ENCODE measurements around the gene ADAP1. TPM values are rescaled to one million over a fixed set of nuclear protein-coding genes. Genes with fewer than 3 reads are reported as not detected.

ADAP1 gene
- total RNA-seq, 1 experiment from 2014 or later, result 34.0 TPM

DNA sequence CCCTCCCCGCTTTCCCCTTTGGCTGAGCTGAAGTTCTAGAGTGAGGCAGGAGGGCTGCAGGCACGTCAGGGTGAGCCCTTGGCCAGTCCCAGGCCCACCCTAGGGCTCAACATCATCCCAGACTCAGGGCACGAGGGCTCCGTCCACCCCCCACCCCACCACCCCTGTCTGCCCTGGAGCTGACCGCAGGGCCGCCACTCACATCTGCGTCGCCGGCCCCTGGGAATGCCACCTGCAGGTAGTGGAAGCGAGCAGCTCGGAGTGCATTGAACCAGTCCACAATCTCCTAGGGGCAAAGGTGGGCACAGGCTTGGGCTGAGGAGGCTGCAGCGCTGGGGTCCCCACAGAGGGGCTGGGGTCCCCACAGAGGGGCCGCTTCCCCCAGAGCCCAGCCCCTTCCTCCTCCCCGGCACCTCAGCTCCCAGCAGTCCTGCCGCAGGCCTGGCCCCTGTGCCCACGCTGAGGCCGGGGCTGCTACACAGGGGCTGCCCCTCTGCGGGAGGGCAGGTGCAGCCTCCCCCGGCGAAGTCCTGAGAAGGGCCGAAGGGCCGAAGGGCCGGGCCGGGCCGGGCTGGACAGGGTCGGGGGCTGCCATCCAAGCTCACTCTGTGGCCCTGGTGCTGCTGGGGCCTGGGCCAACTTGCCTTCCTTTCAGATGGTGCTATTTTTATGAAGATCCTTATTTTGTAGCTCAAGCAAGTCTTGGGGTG, 54.0 kb downstream of the ADAP1 start (continued):
- TF ChIP-seq POLR2AphosphoS5 (IDR thresholded peaks at IDR 0.05; ENCODE audit: low read depth, low read length) (no peak), TCF7L2 (IDR thresholded peaks at IDR 0.05; ENCODE audit: borderline replicate concordance, extremely low read depth, insufficient read depth, insufficient read length) (no peak), CEBPB (IDR thresholded peaks at IDR 0.05; ENCODE audit: low read depth) (no peak), CBX3 (IDR thresholded peaks at IDR 0.05; ENCODE audit: low read depth) (no peak), EGR1 (IDR thresholded peaks at IDR 0.05; ENCODE audit: low read depth) (no peak)

DNA sequence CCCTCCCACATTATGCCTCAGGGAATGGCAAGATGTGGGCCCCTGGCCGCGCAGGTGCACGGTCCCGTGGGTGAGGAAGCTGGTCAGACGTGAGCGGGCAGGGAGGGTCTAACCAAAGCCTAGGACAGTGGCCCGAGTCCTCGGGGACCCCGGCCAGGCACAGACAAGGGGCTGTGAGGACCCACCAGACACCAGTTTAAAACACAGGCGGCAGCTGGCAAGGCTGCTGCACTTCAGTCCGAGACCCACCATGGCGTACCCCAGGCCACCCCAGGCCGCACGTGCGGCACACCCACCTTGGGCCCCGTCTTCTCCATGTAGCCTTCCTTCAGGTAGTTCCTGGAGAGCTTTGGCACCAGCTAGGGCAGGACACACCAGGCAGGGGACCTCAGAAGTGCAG, 54.7 kb downstream of the ADAP1 start:
- POLR2A ChIA-PET, result no interaction called here
- H3K79me2 ChIP-seq (ENCODE audit: insufficient read depth, low read length), result no peaks in the 10 kb centered on the region
- no peak for TF ChIP-seq EZH2phosphoT487 (IDR thresholded peaks at IDR 0.05; ENCODE audit: borderline replicate concordance)
- no peak for TF ChIP-seq YY1 (IDR thresholded peaks at IDR 0.05; ENCODE audit: extremely low read depth, insufficient replicate concordance, low read depth, low read length)
- no peak for TF ChIP-seq POLR2AphosphoS5 (IDR thresholded peaks at IDR 0.05; ENCODE audit: low read depth, low read length)
- TF ChIP-seq ZFX (IDR thresholded peaks at IDR 0.05), result no peak
- no peak for TF ChIP-seq EZH2 (IDR thresholded peaks at IDR 0.05)
- TF ChIP-seq, protein P1, sequence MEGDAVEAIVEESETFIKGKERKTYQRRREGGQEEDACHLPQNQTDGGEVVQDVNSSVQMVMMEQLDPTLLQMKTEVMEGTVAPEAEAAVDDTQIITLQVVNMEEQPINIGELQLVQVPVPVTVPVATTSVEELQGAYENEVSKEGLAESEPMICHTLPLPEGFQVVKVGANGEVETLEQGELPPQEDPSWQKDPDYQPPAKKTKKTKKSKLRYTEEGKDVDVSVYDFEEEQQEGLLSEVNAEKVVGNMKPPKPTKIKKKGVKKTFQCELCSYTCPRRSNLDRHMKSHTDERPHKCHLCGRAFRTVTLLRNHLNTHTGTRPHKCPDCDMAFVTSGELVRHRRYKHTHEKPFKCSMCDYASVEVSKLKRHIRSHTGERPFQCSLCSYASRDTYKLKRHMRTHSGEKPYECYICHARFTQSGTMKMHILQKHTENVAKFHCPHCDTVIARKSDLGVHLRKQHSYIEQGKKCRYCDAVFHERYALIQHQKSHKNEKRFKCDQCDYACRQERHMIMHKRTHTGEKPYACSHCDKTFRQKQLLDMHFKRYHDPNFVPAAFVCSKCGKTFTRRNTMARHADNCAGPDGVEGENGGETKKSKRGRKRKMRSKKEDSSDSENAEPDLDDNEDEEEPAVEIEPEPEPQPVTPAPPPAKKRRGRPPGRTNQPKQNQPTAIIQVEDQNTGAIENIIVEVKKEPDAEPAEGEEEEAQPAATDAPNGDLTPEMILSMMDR (IDR thresholded peaks at IDR 0.05 in 2 of 3, conservative IDR thresholded peaks at IDR 0.05 in 1 of 3; ENCODE audit: borderline replicate concordance in 1 of 3, insufficient read depth in 1 of 3, low read depth in 2 of 3, low read length in 2 of 3), result no peak
- H3K4me1 ChIP-seq (ENCODE audit: control insufficient read depth in 1 of 2, insufficient read depth in 2 of 2, low read length in 2 of 2), result peaks cover 7 to 9% of the 10 kb centered on the region in 2 experiments
- intact Hi-C loops (cut with micrococcal nuclease), result loop anchor here (10.0 kb wide), 1 partner anchor 165 kb away; no protein-coding TSS in a partner anchor
- H3K27me3 ChIP-seq (ENCODE audit: insufficient read depth, low read length), result no peaks in the 10 kb centered on the region
- H3K9me2 ChIP-seq (ENCODE audit: insufficient read depth), result no peaks in the 10 kb centered on the region
- H3K9ac ChIP-seq (ENCODE audit: low read length), result no peak overlapping the region
- RAD21 ChIA-PET (ENCODE audit: low non-redundant PET in 1 of 2, low total read pairs in 2 of 2, uncharacterized antibody in 2 of 2, unreplicated experiment in 2 of 2), result no interaction called here
- H3K4me3 ChIP-seq (replicated peaks in 1 of 2; ENCODE audit: low read depth in 1 of 2, low read length in 2 of 2), result no peak overlapping the region
- H3K36me3 ChIP-seq (ENCODE audit: control insufficient read depth in 1 of 2, insufficient read depth in 2 of 2, low read length in 2 of 2), result peaks cover 4 to 15% of the 10 kb centered on the region in 2 experiments; a peak in 2 of 4 replicates
- H3K9me3 ChIP-seq (ENCODE audit: control insufficient read depth in 1 of 2, insufficient read depth in 1 of 2, low read depth in 1 of 2, low read length in 2 of 2), result no peaks in the 10 kb centered on the region
- H3K27ac ChIP-seq (ENCODE audit: low read depth, low read length), result no peak overlapping the region; the same call in 1 of the 2 replicates
- no peak for ATAC-seq
- H2AFZ ChIP-seq (ENCODE audit: low read depth, low read length, poor library complexity, severe bottlenecking), result no peak overlapping the region
- no peaks in the 10 kb centered on the region for H4K20me1 ChIP-seq (ENCODE audit: insufficient read depth)
- BruUV-seq (replicated peaks), result no TSS peak
- DNase-seq (ENCODE audit: low read depth, low spot score), result no peak
- H3K4me2 ChIP-seq (ENCODE audit: low read length), result no peak overlapping the region
- CTCF ChIA-PET, result no interaction called here
